ENCODE results near the gene TSPAN13.

DNA sequence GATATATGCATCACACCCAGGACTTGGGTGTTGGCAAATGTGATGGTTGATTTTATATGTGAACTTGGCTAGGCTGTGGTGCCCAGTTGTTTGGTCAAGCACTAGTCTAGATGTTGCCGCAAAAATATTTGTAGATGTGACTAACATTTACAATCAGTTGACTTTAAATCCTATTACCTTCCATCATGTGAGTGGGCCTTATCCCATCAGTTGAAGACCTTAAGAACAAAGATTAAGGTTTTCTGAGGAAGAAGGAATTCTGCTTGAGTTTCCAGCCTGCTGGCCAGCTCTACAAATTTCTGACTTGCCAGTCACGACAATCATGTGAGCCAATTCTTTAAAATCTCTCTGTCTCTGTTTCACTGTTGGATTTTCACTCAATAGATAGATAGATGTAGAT lies 20.3 kb downstream of the TSPAN13 start:
- TF ChIP-seq POLR2AphosphoS5 (IDR thresholded peaks at IDR 0.05; ENCODE audit: low read depth, low read length) = no peak
- no peak for TF ChIP-seq SIN3A (IDR thresholded peaks at IDR 0.05; ENCODE audit: borderline replicate concordance, insufficient read depth, low read depth, low read length)
